Gastroesophageal sphincter (tissue), 3 donors: ENCODE results near the gene CXCR4.

Experiments used
- EP300 ChIP-seq: sonication (generic); formaldehyde crosslinking; IDR thresholded peaks from one replicate; pipeline ENCODE4 v1.6.1; 2017; ENCODE audit warnings: antibody characterized with exemption, mild to moderate bottlenecking
- POLR2A ChIP-seq, 2 donors: fragments of 450-650 bp; IDR thresholded peaks; one replicate each; pipeline ENCODE4 v1.6.1; 2017; ENCODE audit warnings: antibody characterized with exemption in 2 of 2, mild to moderate bottlenecking in 2 of 2, moderate library complexity in 1 of 2
- POLR2AphosphoS5 ChIP-seq: sonication (generic); formaldehyde crosslinking; IDR thresholded peaks from one replicate; pipeline ENCODE4 v1.6.1; 2017; ENCODE audit warnings: antibody characterized with exemption
- TF ChIP-seq, protein P1 (sequence below), 4 experiments: fragments of 200-600 bp in 2 of 4; fragments of 450-650 bp in 2 of 4; sonication (generic) in 1 of 4; IDR thresholded peaks; one replicate each; pipeline ENCODE4 v1.5.1; 2017 to 2019; ENCODE audit warnings: antibody characterized with exemption in 4 of 4, mild to moderate bottlenecking in 2 of 4, moderate library complexity in 2 of 4

DNA sequence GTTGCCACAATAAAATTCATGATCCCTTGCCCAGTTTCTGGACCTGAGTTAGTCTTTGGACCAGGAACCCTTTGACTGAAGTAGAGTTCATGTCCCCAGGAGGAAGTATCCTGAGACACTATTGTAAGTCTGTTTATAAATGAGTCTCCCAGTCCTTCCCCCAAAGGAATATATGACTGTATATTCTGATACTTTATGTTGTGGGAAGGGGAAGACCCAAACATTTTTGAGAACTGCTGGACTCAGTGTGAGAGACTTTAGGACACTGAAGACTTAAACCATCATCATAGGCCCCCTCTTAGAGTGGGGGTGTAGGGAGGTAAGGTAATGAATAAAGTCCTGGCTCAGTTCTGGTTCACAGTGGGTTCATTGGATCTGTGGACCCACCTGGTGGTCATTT, 28.6 kb upstream of the CXCR4 start:
- TF ChIP-seq, protein P1, sequence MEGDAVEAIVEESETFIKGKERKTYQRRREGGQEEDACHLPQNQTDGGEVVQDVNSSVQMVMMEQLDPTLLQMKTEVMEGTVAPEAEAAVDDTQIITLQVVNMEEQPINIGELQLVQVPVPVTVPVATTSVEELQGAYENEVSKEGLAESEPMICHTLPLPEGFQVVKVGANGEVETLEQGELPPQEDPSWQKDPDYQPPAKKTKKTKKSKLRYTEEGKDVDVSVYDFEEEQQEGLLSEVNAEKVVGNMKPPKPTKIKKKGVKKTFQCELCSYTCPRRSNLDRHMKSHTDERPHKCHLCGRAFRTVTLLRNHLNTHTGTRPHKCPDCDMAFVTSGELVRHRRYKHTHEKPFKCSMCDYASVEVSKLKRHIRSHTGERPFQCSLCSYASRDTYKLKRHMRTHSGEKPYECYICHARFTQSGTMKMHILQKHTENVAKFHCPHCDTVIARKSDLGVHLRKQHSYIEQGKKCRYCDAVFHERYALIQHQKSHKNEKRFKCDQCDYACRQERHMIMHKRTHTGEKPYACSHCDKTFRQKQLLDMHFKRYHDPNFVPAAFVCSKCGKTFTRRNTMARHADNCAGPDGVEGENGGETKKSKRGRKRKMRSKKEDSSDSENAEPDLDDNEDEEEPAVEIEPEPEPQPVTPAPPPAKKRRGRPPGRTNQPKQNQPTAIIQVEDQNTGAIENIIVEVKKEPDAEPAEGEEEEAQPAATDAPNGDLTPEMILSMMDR (IDR thresholded peaks at IDR 0.05): no peak
- TF ChIP-seq POLR2AphosphoS5: no peak
- TF ChIP-seq POLR2A (IDR thresholded peaks at IDR 0.05): no peak
- no peak for TF ChIP-seq EP300
